MM.1S (cell line): ENCODE measurements around the gene UBTD1.

Experiments used
- DNase-seq: peaks from one replicate; pipeline ENCODE4 v3.0.0-alpha.2; 2015
- H2AFZ ChIP-seq: fragments of 300-600 bp; sonication (generic); 2 replicates; pipeline ENCODE4 v1.6.0; 2016; ENCODE audit warnings: antibody characterized with exemption, low read length
- H3F3A ChIP-seq: fragments of 300-600 bp; sonication (generic); 2 replicates; pipeline ENCODE4 v1.6.1; 2016; ENCODE audit warnings: mild to moderate bottlenecking, antibody characterized with exemption, low read length, moderate library complexity, mixed read lengths; ENCODE audit not compliant: insufficient read depth
- H3K27ac ChIP-seq: fragments of 300-600 bp; sonication (generic); 2 replicates; pipeline ENCODE4 v1.5.1; 2016; ENCODE audit warnings: mild to moderate bottlenecking, low read length
- H3K27me3 ChIP-seq: fragments of 300-600 bp; sonication (generic); replicated peaks from 2 replicates; pipeline ENCODE4 v1.6.0; 2016; ENCODE audit warnings: low read length; ENCODE audit not compliant: insufficient read depth
- H3K36me3 ChIP-seq: fragments of 300-600 bp; sonication (generic); replicated peaks from 2 replicates; pipeline ENCODE4 v1.6.1; 2016; ENCODE audit warnings: mild to moderate bottlenecking, low read length, mixed read lengths; ENCODE audit not compliant: insufficient read depth
- H3K4me1 ChIP-seq: fragments of 300-600 bp; sonication (generic); 2 replicates; pipeline ENCODE4 v1.6.1; 2016; ENCODE audit warnings: low read length, mixed read lengths
- H3K4me2 ChIP-seq: fragments of 300-600 bp; sonication (generic); 2 replicates; pipeline ENCODE4 v1.6.0; 2016; ENCODE audit warnings: low read depth, low read length
- H3K4me3 ChIP-seq: fragments of 300-600 bp; sonication (generic); 2 replicates; pipeline ENCODE4 v1.5.1; 2016; ENCODE audit warnings: low read length, mixed read lengths
- H3K79me2 ChIP-seq: fragments of 300-600 bp; sonication (generic); 2 replicates; pipeline ENCODE4 v1.6.1; 2016; ENCODE audit warnings: mixed run types, low read length, mixed read lengths
- H3K9ac ChIP-seq: fragments of 300-600 bp; sonication (generic); 2 replicates; pipeline ENCODE4 v1.6.1; 2016; ENCODE audit warnings: low read length, mixed read lengths
- H3K9me2 ChIP-seq: fragments of 300-600 bp; sonication (generic); replicated peaks from 2 replicates; pipeline ENCODE4 v1.6.1; 2016; ENCODE audit warnings: mild to moderate bottlenecking, low read length, mixed read lengths; ENCODE audit not compliant: insufficient read depth
- H3K9me3 ChIP-seq: fragments of 300-600 bp; sonication (generic); replicated peaks from 2 replicates; pipeline ENCODE4 v1.6.1; 2016; ENCODE audit warnings: mild to moderate bottlenecking, low read length, mixed read lengths; ENCODE audit not compliant: insufficient read depth
- H4K20me1 ChIP-seq: fragments of 300-600 bp; sonication (generic); 2 replicates; pipeline ENCODE4 v1.6.1; 2016; ENCODE audit warnings: mild to moderate bottlenecking, low read length, moderate library complexity, mixed read lengths; ENCODE audit not compliant: insufficient read depth
- EZH2 ChIP-seq: fragments of 300-600 bp; sonication (generic); optimal IDR thresholded peaks from 2 replicates; pipeline ENCODE3; 2017; ENCODE audit warnings: low read depth, mild to moderate bottlenecking, antibody characterized with exemption, low read length, mixed read lengths
- EZH2phosphoT487 ChIP-seq: fragments of 300-600 bp; sonication (generic); IDR thresholded peaks from 2 replicates; pipeline ENCODE4 v1.6.1; 2018; ENCODE audit warnings: antibody characterized with exemption, low read length
- TF ChIP-seq, protein P1 (sequence below): fragments of 300-600 bp; sonication (generic); IDR thresholded peaks from 2 replicates; pipeline ENCODE4 v1.5.1; 2016; ENCODE audit warnings: antibody characterized with exemption, low read length, mixed read lengths

The UBTD1 gene

GRCh38 chr10:97510686-97511085 is 12.0 kb downstream of the UBTD1 start:
- no peaks in the 10 kb centered on the region for H3K4me1 ChIP-seq
- no peak for TF ChIP-seq EZH2phosphoT487
- TF ChIP-seq, protein P1, sequence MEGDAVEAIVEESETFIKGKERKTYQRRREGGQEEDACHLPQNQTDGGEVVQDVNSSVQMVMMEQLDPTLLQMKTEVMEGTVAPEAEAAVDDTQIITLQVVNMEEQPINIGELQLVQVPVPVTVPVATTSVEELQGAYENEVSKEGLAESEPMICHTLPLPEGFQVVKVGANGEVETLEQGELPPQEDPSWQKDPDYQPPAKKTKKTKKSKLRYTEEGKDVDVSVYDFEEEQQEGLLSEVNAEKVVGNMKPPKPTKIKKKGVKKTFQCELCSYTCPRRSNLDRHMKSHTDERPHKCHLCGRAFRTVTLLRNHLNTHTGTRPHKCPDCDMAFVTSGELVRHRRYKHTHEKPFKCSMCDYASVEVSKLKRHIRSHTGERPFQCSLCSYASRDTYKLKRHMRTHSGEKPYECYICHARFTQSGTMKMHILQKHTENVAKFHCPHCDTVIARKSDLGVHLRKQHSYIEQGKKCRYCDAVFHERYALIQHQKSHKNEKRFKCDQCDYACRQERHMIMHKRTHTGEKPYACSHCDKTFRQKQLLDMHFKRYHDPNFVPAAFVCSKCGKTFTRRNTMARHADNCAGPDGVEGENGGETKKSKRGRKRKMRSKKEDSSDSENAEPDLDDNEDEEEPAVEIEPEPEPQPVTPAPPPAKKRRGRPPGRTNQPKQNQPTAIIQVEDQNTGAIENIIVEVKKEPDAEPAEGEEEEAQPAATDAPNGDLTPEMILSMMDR, result no peak
- TF ChIP-seq EZH2, result no peak
- H3K4me2 ChIP-seq, result no peak overlapping the region
- H2AFZ ChIP-seq, result no peak overlapping the region
- no peaks in the 10 kb centered on the region for H3K9me3 ChIP-seq
- no peaks in the 10 kb centered on the region for H3K9me2 ChIP-seq
- no peak overlapping the region for H3K9ac ChIP-seq
- no peaks in the 10 kb centered on the region for H3K27me3 ChIP-seq
- no peak for DNase-seq
- no peaks in the 10 kb centered on the region for H3F3A ChIP-seq
- H3K79me2 ChIP-seq, result no peaks in the 10 kb centered on the region
- H3K27ac ChIP-seq, result no peak overlapping the region
- H3K4me3 ChIP-seq, result no peak overlapping the region
- H4K20me1 ChIP-seq, result no peaks in the 10 kb centered on the region
- no peaks in the 10 kb centered on the region for H3K36me3 ChIP-seq

- no peak overlapping the region for H3K27ac ChIP-seq
- no peaks in the 10 kb centered on the region for H3K79me2 ChIP-seq
These were observed 13.2 kb downstream of the UBTD1 start for GRCh38 chr10:97511711-97512440.

GRCh38 chr10:97512993-97513392 is 14.3 kb downstream of the UBTD1 start:
- H3K4me3 ChIP-seq, result no peak overlapping the region
- no peaks in the 10 kb centered on the region for H4K20me1 ChIP-seq
- H3K27ac ChIP-seq, result no peak overlapping the region
- H3K79me2 ChIP-seq, result no peaks in the 10 kb centered on the region
- no peaks in the 10 kb centered on the region for H3K9me3 ChIP-seq
- TF ChIP-seq EZH2phosphoT487 (no peak), EZH2 (no peak)
- TF ChIP-seq, protein P1, result no peak
- no peaks in the 10 kb centered on the region for H3F3A ChIP-seq
- no peaks in the 10 kb centered on the region for H3K9me2 ChIP-seq
- no peak overlapping the region for H2AFZ ChIP-seq
- DNase-seq, result no peak
- no peaks in the 10 kb centered on the region for H3K36me3 ChIP-seq
- no peaks in the 10 kb centered on the region for H3K27me3 ChIP-seq
- no peak overlapping the region for H3K9ac ChIP-seq
- no peaks in the 10 kb centered on the region for H3K4me1 ChIP-seq
- no peak overlapping the region for H3K4me2 ChIP-seq

More at GRCh38 chr10:97511711-97512440, 13.2 kb downstream of the UBTD1 start:
- Histone ChIP-seq H4K20me1 (no peaks in the 10 kb centered on the region), H3K36me3 (no peaks in the 10 kb centered on the region), H3K9ac (no peak overlapping the region), H3K27me3 (no peaks in the 10 kb centered on the region), H3K4me2 (no peak overlapping the region), H2AFZ (no peak overlapping the region), H3K9me3 (no peaks in the 10 kb centered on the region), H3K9me2 (no peaks in the 10 kb centered on the region), H3F3A (no peaks in the 10 kb centered on the region), H3K4me1 (no peaks in the 10 kb centered on the region), H3K4me3 (no peak overlapping the region)
- no peak for DNase-seq
- no peak for TF ChIP-seq EZH2
- TF ChIP-seq, protein P1, result no peak
- no peak for TF ChIP-seq EZH2phosphoT487
